CD4-positive, alpha-beta T cell treated with Interleukin-6 for 4 hours (primary cell): Measurements from ENCODE around the gene EHMT1.
A peak's percentile ranks its signal among the peaks of the same experiment; 100 is the strongest.

Source experiments
- DNase-seq: peaks from one replicate; pipeline ENCODE4 v3.0.0-alpha.2; 2020; ENCODE audit warnings: mixed read lengths

EHMT1 gene

GRCh38 chr9:137647096-137647714 lies 28.4 kb downstream of the EHMT1 start:
- peak; percentile 29 for DNase-seq

- no peak for DNase-seq
Measured at GRCh38 chr9:137648396-137648795, 29.6 kb downstream of the EHMT1 start.

- no peak for DNase-seq
Measured at GRCh38 chr9:137649553-137649952, 30.7 kb downstream of the EHMT1 start.

GRCh38 chr9:137650259-137650658 lies 31.5 kb downstream of the EHMT1 start:
- no peak for DNase-seq

GRCh38 chr9:137650779-137651178 lies 32.0 kb downstream of the EHMT1 start:
- no peak for DNase-seq

GRCh38 chr9:137656416-137656815 lies 37.6 kb downstream of the EHMT1 start:
- no peak for DNase-seq

- no peak for DNase-seq
Measured at GRCh38 chr9:137657606-137658005, 38.8 kb downstream of the EHMT1 start.

- DNase-seq, result no peak
Measured at GRCh38 chr9:137658781-137659180, 40.0 kb downstream of the EHMT1 start.

GRCh38 chr9:137660144-137660543 lies 41.3 kb downstream of the EHMT1 start:
- no peak for DNase-seq

GRCh38 chr9:137663584-137663983 lies 44.8 kb downstream of the EHMT1 start:
- DNase-seq, result no peak

GRCh38 chr9:137664676-137665075 lies 45.9 kb downstream of the EHMT1 start:
- no peak for DNase-seq

- DNase-seq, result no peak
Measured at GRCh38 chr9:137665226-137665625, 46.4 kb downstream of the EHMT1 start.

- DNase-seq, result no peak
Measured at GRCh38 chr9:137665697-137666512, 47.1 kb downstream of the EHMT1 start.

GRCh38 chr9:137666513-137666822 lies 47.7 kb downstream of the EHMT1 start:
- no peak for DNase-seq

GRCh38 chr9:137666955-137667670 lies 48.3 kb downstream of the EHMT1 start:
- DNase-seq, result no peak

GRCh38 chr9:137668203-137668602 lies 49.4 kb downstream of the EHMT1 start:
- no peak for DNase-seq

- DNase-seq, result peak; percentile 6
Measured at GRCh38 chr9:137669261-137669672, 50.5 kb downstream of the EHMT1 start.

- DNase-seq, result no peak
Measured at GRCh38 chr9:137670391-137671195, 51.8 kb downstream of the EHMT1 start.

- DNase-seq, result no peak
Measured at GRCh38 chr9:137671196-137671538, 52.4 kb downstream of the EHMT1 start.

- DNase-seq, result no peak
Measured at GRCh38 chr9:137671721-137672120, 52.9 kb downstream of the EHMT1 start.

GRCh38 chr9:137672907-137673791 lies 54.3 kb downstream of the EHMT1 start:
- DNase-seq, result peak; percentile 52

GRCh38 chr9:137673886-137674285 lies 55.1 kb downstream of the EHMT1 start:
- no peak for DNase-seq
